DMS114 treated with DMSO at 0.1 percent for 48 hours (cell line): ENCODE data around the gene TNNI2.

ENCODE experiments used
- DNase-seq: peaks from one replicate; lab custom pipeline; 2025; ENCODE audit not compliant: unreplicated experiment; lab: John Stamatoyannopoulos, UW

The TNNI2 gene

GRCh38 chr11:1820463-1821325 is 18.1 kb upstream of the TNNI2 start:
- DNase-seq = no peak

- DNase-seq = no peak
These were observed 17.2 kb upstream of the TNNI2 start for GRCh38 chr11:1821562-1821961.

GRCh38 chr11:1822648-1823375 is 16.0 kb upstream of the TNNI2 start:
- no peak for DNase-seq

- no peak for DNase-seq
These were observed 15.2 kb upstream of the TNNI2 start for GRCh38 chr11:1823376-1824220.

- DNase-seq = no peak
These were observed 14.4 kb upstream of the TNNI2 start for GRCh38 chr11:1824221-1825038.

GRCh38 chr11:1825039-1825740 is 13.6 kb upstream of the TNNI2 start:
- DNase-seq = no peak

- no peak for DNase-seq
These were observed 12.9 kb upstream of the TNNI2 start for GRCh38 chr11:1825785-1826451.

- no peak for DNase-seq
These were observed 12.2 kb upstream of the TNNI2 start for GRCh38 chr11:1826552-1827094.

GRCh38 chr11:1827095-1827813 is 11.5 kb upstream of the TNNI2 start:
- DNase-seq = no peak

- DNase-seq = no peak
These were observed 10.8 kb upstream of the TNNI2 start for GRCh38 chr11:1827931-1828330.

- no peak for DNase-seq
These were observed 10.2 kb upstream of the TNNI2 start for GRCh38 chr11:1828542-1828941.

- no peak for DNase-seq
These were observed 9.6 kb upstream of the TNNI2 start for GRCh38 chr11:1829039-1829820.

GRCh38 chr11:1830004-1830321 is 8.8 kb upstream of the TNNI2 start:
- DNase-seq = no peak

- no peak for DNase-seq
These were observed 8.2 kb upstream of the TNNI2 start for GRCh38 chr11:1830322-1831223.

- DNase-seq = no peak
These were observed 7.2 kb upstream of the TNNI2 start for GRCh38 chr11:1831338-1832210.
